Trophoblast cell (in vitro differentiated cells and primary cell): Measurements from ENCODE around the gene PGA3.
"Not testable (repeated sequence)": the region's sequence is repeated elsewhere in the genome, so short reads cannot be mapped to it uniquely, and the experiment has no call there.

Experiments used
- DNase-seq, 2 donors: peaks; one replicate each; pipeline ENCODE4 v3.0.0-alpha.2; 2016
- H2AFZ ChIP-seq: 2 replicates; pipeline ENCODE4 v1.6.1; 2013; ENCODE audit warnings: low read length, moderate library complexity, mild to moderate bottlenecking; ENCODE audit not compliant: insufficient read depth, poor library complexity
- H2AK5ac ChIP-seq: 2 replicates; pipeline ENCODE4 v1.6.1; 2013; ENCODE audit warnings: mild to moderate bottlenecking, low read length
- H2BK120ac ChIP-seq: 2 replicates; pipeline ENCODE4 v1.6.1; 2013; ENCODE audit warnings: low read length, mild to moderate bottlenecking, moderate library complexity; ENCODE audit not compliant: insufficient read depth, poor library complexity
- H2BK12ac ChIP-seq: 2 replicates; pipeline ENCODE4 v1.6.1; 2013; ENCODE audit warnings: mild to moderate bottlenecking, low read length, moderate library complexity
- H2BK5ac ChIP-seq: 2 replicates; pipeline ENCODE4 v1.6.1; 2013; ENCODE audit warnings: low read length, low read depth, moderate library complexity, mild to moderate bottlenecking; ENCODE audit not compliant: poor library complexity
- H3K14ac ChIP-seq: 2 replicates; pipeline ENCODE4 v1.6.1; 2013; ENCODE audit warnings: mild to moderate bottlenecking, low read length
- H3K18ac ChIP-seq: 2 replicates; pipeline ENCODE4 v1.6.1; 2013; ENCODE audit warnings: mild to moderate bottlenecking, low read length
- H3K23ac ChIP-seq: 2 replicates; pipeline ENCODE4 v1.6.1; 2013; ENCODE audit warnings: low read length
- H3K27ac ChIP-seq: 2 replicates; pipeline ENCODE4 v1.5.1; 2013; ENCODE audit warnings: low read depth, mild to moderate bottlenecking, inconsistent platforms, low read length, moderate library complexity
- H3K27me3 ChIP-seq: 2 replicates; pipeline ENCODE4 v1.6.1; 2013; ENCODE audit warnings: inconsistent platforms, mild to moderate bottlenecking, low read length, moderate library complexity; ENCODE audit not compliant: insufficient read depth
- H3K36me3 ChIP-seq, 2 experiments: 1 replicate in 1 of 2; 2 replicates in 1 of 2; pipeline ENCODE4 v1.6.1; 2013; ENCODE audit warnings: low read length in 2 of 2, mild to moderate bottlenecking in 2 of 2, moderate library complexity in 1 of 2; ENCODE audit not compliant: insufficient read depth in 2 of 2, control insufficient read depth in 1 of 2
- H3K4ac ChIP-seq: 2 replicates; pipeline ENCODE4 v1.6.1; 2013; ENCODE audit warnings: low read depth, mild to moderate bottlenecking, low read length, moderate library complexity
- H3K4me1 ChIP-seq, 2 experiments: 1 replicate in 1 of 2; 2 replicates in 1 of 2; pipeline ENCODE4 v1.6.1; 2013; ENCODE audit warnings: low read length in 2 of 2, mild to moderate bottlenecking in 2 of 2, moderate library complexity in 1 of 2; ENCODE audit not compliant: insufficient read depth in 2 of 2, control insufficient read depth in 1 of 2
- H3K4me2 ChIP-seq: 2 replicates; pipeline ENCODE4 v1.6.1; 2013; ENCODE audit warnings: inconsistent platforms, mild to moderate bottlenecking, low read length, moderate library complexity
- H3K4me3 ChIP-seq: 2 replicates; pipeline ENCODE4 v1.5.1; 2013; ENCODE audit warnings: mild to moderate bottlenecking, low read depth, low read length, inconsistent platforms
- H3K79me1 ChIP-seq: one replicate; pipeline ENCODE4 v1.6.1; 2013; ENCODE audit warnings: low read length
- H3K79me2 ChIP-seq: 2 replicates; pipeline ENCODE4 v1.6.1; 2013; ENCODE audit warnings: low read length, mild to moderate bottlenecking; ENCODE audit not compliant: control insufficient read depth, insufficient read depth, poor library complexity
- H3K9ac ChIP-seq: 2 replicates; pipeline ENCODE4 v1.6.1; 2013; ENCODE audit warnings: mild to moderate bottlenecking, low read length
- H3K9me3 ChIP-seq: 2 replicates; pipeline ENCODE4 v1.6.1; 2013; ENCODE audit warnings: low read depth, mild to moderate bottlenecking, control low read depth, inconsistent platforms, low read length; ENCODE audit not compliant: insufficient read depth
- H4K12ac ChIP-seq: 2 replicates; pipeline ENCODE4 v1.6.1; 2013; ENCODE audit warnings: low read depth, mild to moderate bottlenecking, low read length, moderate library complexity
- H4K8ac ChIP-seq: 2 replicates; pipeline ENCODE4 v1.6.1; 2013; ENCODE audit warnings: low read depth, mild to moderate bottlenecking, low read length, moderate library complexity
- H4K91ac ChIP-seq: one replicate; pipeline ENCODE4 v1.6.1; 2013; ENCODE audit warnings: low read depth, mild to moderate bottlenecking, low read length, moderate library complexity
- whole genome bisulfite sequencing: extraction: QIAGEN DNeasy Blood & Tissue Kit; methylation state at CpG from one replicate; pipeline ENCODE4 v1.1.7; 2013; ENCODE audit warnings: missing lambda C conversion rate; ENCODE audit not compliant: insufficient read length, insufficient coverage; ENCODE audit errors: extremely low coverage; 5-methylcytosine and 5-hydroxymethylcytosine counted together

PGA3 gene

GRCh38 chr11:61248071-61248470 lies 44.8 kb downstream of the PGA3 start:
- H2AFZ ChIP-seq, H3K4ac ChIP-seq, H3K18ac ChIP-seq, H3K23ac ChIP-seq, H4K8ac ChIP-seq, H3K4me1 ChIP-seq, H3K14ac ChIP-seq, H3K79me1 ChIP-seq, H3K79me2 ChIP-seq, H4K91ac ChIP-seq, H3K27me3 ChIP-seq, H2BK120ac ChIP-seq, H4K12ac ChIP-seq, H3K4me2 ChIP-seq, DNase-seq, H3K9me3 ChIP-seq, H3K9ac ChIP-seq, H2BK12ac ChIP-seq, H2AK5ac ChIP-seq, H3K36me3 ChIP-seq, H2BK5ac ChIP-seq, H3K27ac ChIP-seq, H3K4me3 ChIP-seq: not testable (repeated sequence)
- no CpG with 5 or more reads among the region's 9 CpGs for WGBS

GRCh38 chr11:61249201-61249600 lies 45.9 kb downstream of the PGA3 start:
- not testable (repeated sequence) for H3K36me3 ChIP-seq, H3K27ac ChIP-seq, H4K91ac ChIP-seq, H4K12ac ChIP-seq, H3K23ac ChIP-seq, H3K9ac ChIP-seq, H3K4ac ChIP-seq, H3K18ac ChIP-seq, H2AFZ ChIP-seq, H2BK120ac ChIP-seq, H2BK12ac ChIP-seq, H3K14ac ChIP-seq, H2BK5ac ChIP-seq, H4K8ac ChIP-seq, H3K79me2 ChIP-seq, H3K79me1 ChIP-seq, H3K9me3 ChIP-seq, H3K4me1 ChIP-seq, DNase-seq, H2AK5ac ChIP-seq, H3K4me2 ChIP-seq, H3K4me3 ChIP-seq, H3K27me3 ChIP-seq
- 100% methylated on average over 4 of the region's 8 CpGs for WGBS

- not testable (repeated sequence) for H2AFZ ChIP-seq, H2AK5ac ChIP-seq, H3K4ac ChIP-seq, H3K23ac ChIP-seq, H3K9me3 ChIP-seq, H2BK5ac ChIP-seq, H2BK12ac ChIP-seq, H4K12ac ChIP-seq, H3K14ac ChIP-seq, H4K8ac ChIP-seq, H3K18ac ChIP-seq, H3K79me2 ChIP-seq, H3K27me3 ChIP-seq, H3K4me3 ChIP-seq, H3K4me2 ChIP-seq, H3K36me3 ChIP-seq, H3K4me1 ChIP-seq, H3K27ac ChIP-seq, DNase-seq, H2BK120ac ChIP-seq, H4K91ac ChIP-seq, H3K9ac ChIP-seq, H3K79me1 ChIP-seq
- WGBS: no CpG with 5 or more reads among the region's 20 CpGs
Measured at GRCh38 chr11:61250796-61251765, 47.8 kb downstream of the PGA3 start.

DNA sequence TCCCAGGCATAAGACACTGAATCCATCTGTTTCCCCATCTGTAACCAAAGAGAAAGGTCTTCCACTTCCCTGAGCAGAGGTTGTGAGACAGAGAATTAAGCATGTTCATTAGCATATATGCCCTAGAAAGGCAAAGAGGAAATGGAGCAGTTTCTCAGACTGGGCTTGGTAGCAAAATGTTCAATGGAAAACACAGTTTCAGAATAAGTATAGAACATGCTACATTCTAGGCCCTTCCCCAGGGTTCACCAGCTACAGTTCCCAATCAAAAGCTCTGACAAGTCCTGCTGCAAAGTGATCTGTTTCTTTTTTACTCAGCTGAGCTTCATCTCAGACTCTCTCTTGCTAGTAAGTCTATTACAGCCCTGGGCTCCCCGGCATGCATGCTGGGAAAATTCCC lies 49.0 kb downstream of the PGA3 start:
- not testable (repeated sequence) for H2BK120ac ChIP-seq, H3K4me3 ChIP-seq, DNase-seq, H3K4me2 ChIP-seq, H3K79me1 ChIP-seq, H2BK12ac ChIP-seq, H3K9ac ChIP-seq, H3K23ac ChIP-seq, H3K36me3 ChIP-seq, H3K9me3 ChIP-seq, H3K27ac ChIP-seq, H3K18ac ChIP-seq, H4K8ac ChIP-seq, H3K14ac ChIP-seq, H3K4me1 ChIP-seq, H2BK5ac ChIP-seq, H2AFZ ChIP-seq, H4K12ac ChIP-seq, H3K27me3 ChIP-seq, H3K4ac ChIP-seq, H2AK5ac ChIP-seq, H4K91ac ChIP-seq, H3K79me2 ChIP-seq
- WGBS: no CpG with 5 or more reads among the region's 1 CpG
